ENCODE results near the gene NSMF.

NSMF gene

DNA sequence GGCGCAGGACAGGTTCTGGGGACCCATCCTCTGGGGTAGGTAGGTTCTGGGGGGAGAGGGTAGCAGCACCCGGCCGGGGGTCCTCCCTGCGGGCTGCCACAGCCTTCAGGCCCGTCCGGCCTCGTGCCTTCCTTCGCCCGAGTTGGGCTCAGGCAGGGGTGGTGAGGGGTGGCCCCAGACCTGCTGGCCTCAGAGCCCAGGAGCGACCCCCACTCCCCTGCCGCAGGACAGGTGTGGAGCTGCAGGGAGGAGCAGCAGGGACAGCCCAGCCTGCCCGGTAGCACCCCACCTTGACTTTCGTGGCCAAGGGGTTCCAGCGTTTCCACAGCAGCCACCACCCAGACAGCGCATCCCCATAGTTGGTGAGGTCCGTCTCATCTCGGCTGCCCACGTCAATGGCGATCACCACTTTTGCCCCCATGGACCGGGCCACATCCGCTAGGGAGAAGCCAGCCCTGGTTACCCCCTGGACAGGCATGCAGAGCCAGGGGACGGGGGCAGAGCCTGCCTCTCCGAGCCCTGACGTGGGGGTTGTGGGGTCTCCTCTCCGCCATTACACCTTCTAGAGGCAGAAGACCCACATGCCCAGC lies 3.4 kb upstream of the NSMF start:
- Histone ChIP-seq H3K4me1 (ENCODE audit: low read depth, poor library complexity, severe bottlenecking) (peaks cover 11% of the 10 kb centered on the region), H3K79me2 (ENCODE audit: insufficient read depth, low read depth) (no peaks in the 10 kb centered on the region), H2AFZ (ENCODE audit: low read depth) (no peak overlapping the region), H3K4me2 (no peak overlapping the region), H3K27me3 (ENCODE audit: insufficient read depth, low read depth) (no peaks in the 10 kb centered on the region), H4K20me1 (ENCODE audit: insufficient read depth) (no peaks in the 10 kb centered on the region), H3K36me3 (ENCODE audit: insufficient read depth) (no peaks in the 10 kb centered on the region), H3K9ac (no peak overlapping the region), H3K27ac (no peak overlapping the region), H3K4me3 (IDR thresholded peaks at IDR 0.05; ENCODE audit: insufficient read depth, low read depth, low read length) (no peak overlapping the region)
- TF ChIP-seq, protein P1, sequence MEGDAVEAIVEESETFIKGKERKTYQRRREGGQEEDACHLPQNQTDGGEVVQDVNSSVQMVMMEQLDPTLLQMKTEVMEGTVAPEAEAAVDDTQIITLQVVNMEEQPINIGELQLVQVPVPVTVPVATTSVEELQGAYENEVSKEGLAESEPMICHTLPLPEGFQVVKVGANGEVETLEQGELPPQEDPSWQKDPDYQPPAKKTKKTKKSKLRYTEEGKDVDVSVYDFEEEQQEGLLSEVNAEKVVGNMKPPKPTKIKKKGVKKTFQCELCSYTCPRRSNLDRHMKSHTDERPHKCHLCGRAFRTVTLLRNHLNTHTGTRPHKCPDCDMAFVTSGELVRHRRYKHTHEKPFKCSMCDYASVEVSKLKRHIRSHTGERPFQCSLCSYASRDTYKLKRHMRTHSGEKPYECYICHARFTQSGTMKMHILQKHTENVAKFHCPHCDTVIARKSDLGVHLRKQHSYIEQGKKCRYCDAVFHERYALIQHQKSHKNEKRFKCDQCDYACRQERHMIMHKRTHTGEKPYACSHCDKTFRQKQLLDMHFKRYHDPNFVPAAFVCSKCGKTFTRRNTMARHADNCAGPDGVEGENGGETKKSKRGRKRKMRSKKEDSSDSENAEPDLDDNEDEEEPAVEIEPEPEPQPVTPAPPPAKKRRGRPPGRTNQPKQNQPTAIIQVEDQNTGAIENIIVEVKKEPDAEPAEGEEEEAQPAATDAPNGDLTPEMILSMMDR (conservative IDR thresholded peaks at IDR 0.05; ENCODE audit: low read depth, low read length), result no peak

DNA sequence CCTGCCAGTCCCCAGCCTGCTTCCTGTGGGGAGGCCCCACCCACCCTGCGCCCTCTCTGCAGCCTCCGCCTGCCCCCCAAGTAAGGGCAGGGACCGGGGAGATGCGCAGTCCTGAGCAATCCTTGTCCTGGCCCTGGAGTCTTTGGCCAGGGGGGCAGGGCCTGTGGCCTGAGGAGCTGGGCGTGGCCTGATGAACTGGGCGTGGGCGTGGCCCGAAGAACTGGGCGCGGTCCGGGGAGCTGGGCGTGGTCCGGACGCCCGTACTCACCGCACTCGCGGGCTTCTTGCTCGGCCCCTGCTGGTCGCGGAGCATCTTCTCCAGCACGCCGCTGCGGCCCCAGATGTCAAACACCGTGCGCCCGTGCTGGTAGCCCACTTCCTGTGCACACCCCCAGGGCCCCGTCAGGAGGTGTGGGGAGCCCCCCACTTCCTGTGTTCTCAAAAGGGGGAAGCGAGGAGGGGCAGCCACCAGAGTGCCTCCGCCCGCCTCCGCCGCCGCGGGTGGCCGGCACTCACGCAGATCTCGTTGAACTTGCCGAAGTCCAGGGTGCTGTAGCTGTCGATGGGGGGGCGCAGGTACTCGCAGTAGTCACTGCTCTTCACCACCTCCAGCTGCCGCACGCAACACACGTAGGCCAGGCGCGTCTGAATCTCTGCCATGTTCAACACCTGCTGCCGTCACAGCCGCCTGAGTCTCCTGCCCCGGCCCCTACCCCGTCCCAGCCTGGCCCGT lies 2.7 kb upstream of the NSMF start:
- no peaks in the 10 kb centered on the region for H4K20me1 ChIP-seq (ENCODE audit: insufficient read depth)
- H2AFZ ChIP-seq (ENCODE audit: low read depth), result no peak overlapping the region
- H3K36me3 ChIP-seq (ENCODE audit: insufficient read depth), result no peaks in the 10 kb centered on the region
- H3K4me3 ChIP-seq (IDR thresholded peaks at IDR 0.05; ENCODE audit: insufficient read depth, low read depth, low read length), result no peak overlapping the region
- H3K4me2 ChIP-seq, result no peak overlapping the region
- H3K27me3 ChIP-seq (ENCODE audit: insufficient read depth, low read depth), result no peaks in the 10 kb centered on the region
- H3K9ac ChIP-seq, result no peak overlapping the region
- H3K79me2 ChIP-seq (ENCODE audit: insufficient read depth, low read depth), result no peaks in the 10 kb centered on the region
- H3K4me1 ChIP-seq (ENCODE audit: low read depth, poor library complexity, severe bottlenecking), result peaks cover 11% of the 10 kb centered on the region
- H3K27ac ChIP-seq, result no peak overlapping the region
- TF ChIP-seq, protein P1 (conservative IDR thresholded peaks at IDR 0.05; ENCODE audit: low read depth, low read length), result no peak

DNA sequence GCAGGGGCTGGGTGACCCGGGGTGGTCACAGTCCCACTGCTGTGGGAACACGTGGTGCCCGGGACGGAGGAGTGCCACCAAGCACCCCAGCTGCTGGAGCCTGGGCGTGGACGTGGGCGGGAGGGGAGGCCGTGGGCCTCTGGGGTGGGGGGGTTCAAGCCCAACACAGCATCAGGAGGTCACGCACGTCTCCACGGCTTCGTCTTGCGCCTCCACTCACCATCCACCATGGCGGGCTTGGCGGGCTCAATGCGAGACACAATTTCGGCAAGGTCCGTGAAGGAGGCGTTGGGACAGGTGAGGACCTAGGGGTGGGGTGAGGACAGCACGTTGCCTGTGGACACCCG lies 2.2 kb upstream of the NSMF start:
- H3K36me3 ChIP-seq (ENCODE audit: insufficient read depth), result no peaks in the 10 kb centered on the region
- no peak overlapping the region for H3K4me2 ChIP-seq
- TF ChIP-seq, protein P1 (conservative IDR thresholded peaks at IDR 0.05; ENCODE audit: low read depth, low read length), result no peak
- no peak overlapping the region for H3K27ac ChIP-seq
- H3K27me3 ChIP-seq (ENCODE audit: insufficient read depth, low read depth), result no peaks in the 10 kb centered on the region
- H4K20me1 ChIP-seq (ENCODE audit: insufficient read depth), result no peaks in the 10 kb centered on the region
- H3K4me1 ChIP-seq (ENCODE audit: low read depth, poor library complexity, severe bottlenecking), result peaks cover 11% of the 10 kb centered on the region
- H3K79me2 ChIP-seq (ENCODE audit: insufficient read depth, low read depth), result no peaks in the 10 kb centered on the region
- no peak overlapping the region for H3K4me3 ChIP-seq (IDR thresholded peaks at IDR 0.05; ENCODE audit: insufficient read depth, low read depth, low read length)
- no peak overlapping the region for H2AFZ ChIP-seq (ENCODE audit: low read depth)
- no peak overlapping the region for H3K9ac ChIP-seq

DNA sequence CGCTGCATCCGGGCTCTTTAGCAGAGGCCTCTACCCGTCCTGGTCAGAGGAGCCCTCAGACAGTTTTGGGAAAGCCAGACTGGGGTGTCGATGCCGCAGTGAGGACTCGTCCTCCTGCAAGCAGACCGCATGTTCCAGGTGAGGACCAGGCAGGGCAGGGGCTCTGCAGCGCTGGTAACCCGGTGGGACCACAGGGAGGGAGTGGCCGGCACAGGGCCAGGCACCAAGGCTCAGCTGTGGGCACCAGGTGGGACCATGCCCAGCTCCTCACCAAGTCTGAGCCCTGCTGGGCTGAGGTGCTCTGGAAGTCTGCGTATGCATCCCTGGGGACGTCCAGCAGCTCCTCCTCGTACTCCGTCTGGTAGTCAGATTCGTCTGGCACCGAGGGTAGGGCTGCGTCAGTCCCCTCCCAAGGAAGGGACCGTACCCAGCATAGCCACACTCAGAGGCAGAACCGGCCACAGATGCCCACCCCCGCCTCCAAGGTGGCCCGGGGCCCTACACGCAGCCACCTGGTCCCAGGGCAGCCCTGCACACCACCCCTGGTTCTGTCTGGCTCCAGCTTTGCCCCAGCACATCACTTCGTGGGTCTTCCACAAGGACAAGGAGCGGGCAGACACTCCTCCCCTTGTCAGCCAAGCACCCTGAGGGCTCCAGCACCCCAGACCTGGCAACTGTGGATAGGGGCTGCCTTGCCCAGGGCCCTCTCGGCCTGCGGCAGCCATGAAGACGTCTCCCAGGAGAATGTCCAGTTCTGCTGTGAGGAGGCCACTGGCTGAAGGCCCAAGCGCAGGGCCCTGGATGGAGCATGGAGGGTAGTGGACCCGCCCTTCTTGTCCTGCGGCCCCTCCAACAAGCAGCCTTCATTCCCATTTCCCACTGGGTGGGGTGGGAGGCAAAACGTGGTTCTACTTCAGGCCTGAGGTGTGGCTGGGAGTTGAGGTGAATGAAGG lies 1.5 kb upstream of the NSMF start:
- Histone ChIP-seq H3K27me3 (ENCODE audit: insufficient read depth, low read depth) (no peaks in the 10 kb centered on the region), H3K36me3 (ENCODE audit: insufficient read depth) (no peaks in the 10 kb centered on the region), H3K4me1 (ENCODE audit: low read depth, poor library complexity, severe bottlenecking) (peaks cover 11% of the 10 kb centered on the region), H3K4me2 (no peak overlapping the region; the same call in 1 of the 2 replicates), H3K79me2 (ENCODE audit: insufficient read depth, low read depth) (no peaks in the 10 kb centered on the region), H3K9ac (no peak overlapping the region), H3K27ac (no peak overlapping the region), H3K4me3 (IDR thresholded peaks at IDR 0.05; ENCODE audit: insufficient read depth, low read depth, low read length) (no peak overlapping the region), H4K20me1 (ENCODE audit: insufficient read depth) (no peaks in the 10 kb centered on the region), H2AFZ (ENCODE audit: low read depth) (no peak overlapping the region)
- TF ChIP-seq, protein P1 (conservative IDR thresholded peaks at IDR 0.05; ENCODE audit: low read depth, low read length), result no peak

Measured in KMS-11 (cell line).